PFSK-1 (cell line): ENCODE measurements around the gene SPATA25.

Experiments
- FOXP2 ChIP-seq: optimal IDR thresholded peaks from 2 replicates; pipeline ENCODE3; 2011; ENCODE audit warnings: borderline replicate concordance, control low read depth, inconsistent platforms; ENCODE audit not compliant: insufficient read depth; ENCODE audit errors: extremely low read length, extremely low read depth
- POLR2AphosphoS5 ChIP-seq: IDR thresholded peaks from 2 replicates; pipeline ENCODE4 v1.6.1; 2012; ENCODE audit warnings: low read depth, mild to moderate bottlenecking, control low read depth, low read length, moderate library complexity
- REST ChIP-seq, 2 experiments: IDR thresholded peaks; 2 replicates each; pipeline versions ENCODE4 v1.6.1 to v1.8.0; 2011 to 2012; ENCODE audit warnings: low read depth in 2 of 2, low read length in 2 of 2, control low read depth in 1 of 2, inconsistent platforms in 1 of 2, mild to moderate bottlenecking in 1 of 2, moderate library complexity in 1 of 2; ENCODE audit not compliant: insufficient read depth in 1 of 2
- SIN3A ChIP-seq: IDR thresholded peaks from 2 replicates; pipeline ENCODE4 v1.6.1; 2012; ENCODE audit warnings: mild to moderate bottlenecking, low read length, moderate library complexity, borderline replicate concordance; ENCODE audit not compliant: insufficient read depth
- TAF1 ChIP-seq: IDR thresholded peaks from 2 replicates; pipeline ENCODE4 v1.6.1; 2012; ENCODE audit warnings: low read length, control low read depth, borderline replicate concordance; ENCODE audit not compliant: insufficient read depth

- TF ChIP-seq POLR2AphosphoS5 (no peak), FOXP2 (no peak), TAF1 (no peak), REST (IDR thresholded peaks at IDR 0.05; ENCODE audit: insufficient read depth in 1 of 2, low read depth in 2 of 2, low read length in 2 of 2) (no peak), SIN3A (no peak)
These were observed 27.5 kb downstream of the SPATA25 start for GRCh38 chr20:45859916-45860315.
